ENCODE results near the gene C1R.

Gene C1R

DNA sequence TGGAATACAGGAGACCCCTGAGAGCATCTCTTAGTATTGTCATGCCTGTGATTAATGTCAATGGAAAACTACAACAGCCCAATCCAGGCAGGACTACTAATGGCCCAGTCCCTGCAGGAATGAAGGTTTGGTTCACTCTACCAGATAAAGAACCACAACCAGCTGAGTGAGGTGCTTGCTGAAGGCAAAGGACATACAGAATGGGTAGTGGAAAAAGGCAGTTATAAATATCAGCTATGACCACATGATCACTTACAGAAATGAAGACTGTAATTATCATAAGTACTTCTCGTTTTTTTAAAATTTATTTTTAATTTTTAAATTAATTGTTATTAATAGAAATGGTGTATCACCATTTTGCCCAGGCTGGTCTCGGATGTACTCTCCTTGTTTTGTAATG, 56.8 kb downstream of the C1R start:
- no peak for DNase-seq (ENCODE audit: low read depth)

GRCh38 chr12:7034464-7034863, 57.8 kb downstream of the C1R start:
- DNase-seq (ENCODE audit: low read depth): no peak

GRCh38 chr12:7032990-7033389, 59.3 kb downstream of the C1R start:
- DNase-seq (ENCODE audit: low read depth): no peak

GRCh38 chr12:7031306-7031705, 60.9 kb downstream of the C1R start:
- no peak for DNase-seq (ENCODE audit: low read depth)

Measured in iris pigment epithelial cell (primary cell).